K562 (cell line): ENCODE data around the gene ZNF586. TPM values are rescaled to one million over a fixed set of nuclear protein-coding genes. Genes with fewer than 3 reads are reported as not detected.
A peak's percentile ranks its signal among the peaks of the same experiment; 100 is the strongest.

Experiments used
- ATAC-seq: fragments of 200-7000 bp; cut with Tn5 transposase; 3 replicates; pipeline ENCODE4 v1.9.1; 2020; ENCODE audit warnings: moderate library complexity
- BruUV-seq: library from RNA; stranded (reverse); fragments of 400-500 nt; replicated peaks from 2 replicates; lab custom pipeline; 2021; lab: Mats Ljungman, UMichigan
- CTCF ChIA-PET: fragments of 300-600 bp; formaldehyde crosslinking; extraction: SDS; loops from one replicate; lab custom pipeline; 2021; ENCODE audit warnings: low intra/inter-chr PET ratio; lab: Yijun Ruan, JAX
- POLR2A ChIA-PET: fragments of 300-600, 350-650 bp; sonication (Branson Sonifier 250); formaldehyde crosslinking; extraction: SDS; loops from one replicate; lab custom pipeline; 2021; ENCODE audit warnings: antibody characterized with exemption, inconsistent platforms; lab: Yijun Ruan, JAX
- DNase-seq, 4 experiments: peaks; one replicate each; pipeline versions ENCODE4 v3.0.0 to v3.0.0-alpha.2; 2011 to 2018; ENCODE audit warnings: low spot score in 3 of 4, mixed read lengths in 3 of 4; ENCODE audit errors: extremely low read depth in 1 of 4
- FAIRE-seq: peaks from 2 replicates; lab custom pipeline; 2011; peaks lifted over from hg19 to GRCh38; lab: Jason Lieb, UNC
- H2AFZ ChIP-seq: 2 replicates; pipeline ENCODE4 v1.6.0; 2011; ENCODE audit warnings: low read depth, low read length, control low read depth, inconsistent platforms
- H3K27ac ChIP-seq: fragments of 200-600 bp; 3 replicates; pipeline ENCODE4 v1.8.0; 2011; ENCODE audit warnings: low read depth, mild to moderate bottlenecking, control low read depth, inconsistent platforms, low read length, moderate library complexity, mixed read lengths; ENCODE audit errors: extremely low read depth
- H3K27me3 ChIP-seq, 2 experiments: fragments of 300-600 bp in 1 of 2; 2 replicates in 1 of 2; 3 replicates in 1 of 2; pipeline versions ENCODE4 v1.6.0 to v1.8.0; 2011; ENCODE audit warnings: inconsistent platforms in 2 of 2, low read length in 2 of 2, mild to moderate bottlenecking in 1 of 2, mixed read lengths in 1 of 2, moderate library complexity in 1 of 2; ENCODE audit not compliant: control insufficient read depth in 2 of 2, insufficient read depth in 2 of 2
- H3K36me3 ChIP-seq: fragments of 300-600 bp; 3 replicates; pipeline ENCODE4 v1.8.0; 2011; ENCODE audit warnings: mild to moderate bottlenecking, low read length, inconsistent platforms; ENCODE audit not compliant: control insufficient read depth, insufficient read depth
- H3K4me1 ChIP-seq, 2 experiments: fragments of 200-600 bp in 1 of 2; replicated peaks in 1 of 2; 2 replicates in 1 of 2; 3 replicates in 1 of 2; pipeline versions ENCODE4 v1.5.1 to v1.8.0; 2011; ENCODE audit warnings: inconsistent platforms in 2 of 2, low read length in 2 of 2, mild to moderate bottlenecking in 1 of 2, mixed read lengths in 1 of 2, moderate library complexity in 1 of 2; ENCODE audit not compliant: control insufficient read depth in 2 of 2, insufficient read depth in 2 of 2
- H3K4me2 ChIP-seq: 2 replicates; pipeline ENCODE4 v1.6.1; 2011; ENCODE audit warnings: low read length, control low read depth, inconsistent platforms, mixed read lengths; ENCODE audit not compliant: insufficient read depth
- H3K4me3 ChIP-seq: fragments of 200-600 bp; sonication (generic), shearing (Covaris generic); 2 replicates; pipeline ENCODE4 v1.5.1; 2016; ENCODE audit warnings: control low read depth, inconsistent platforms
- H3K79me2 ChIP-seq: fragments of 200-600 bp; 3 replicates; pipeline ENCODE4 v1.8.0; 2011; ENCODE audit warnings: low read length, inconsistent platforms; ENCODE audit not compliant: control insufficient read depth, insufficient read depth
- H3K9ac ChIP-seq, 2 experiments: 2 replicates each; pipeline versions ENCODE4 v1.6.0 to v1.6.1; 2011; ENCODE audit warnings: low read depth in 2 of 2, low read length in 2 of 2, control low read depth in 1 of 2, inconsistent platforms in 1 of 2, mild to moderate bottlenecking in 1 of 2, mixed read lengths in 1 of 2; ENCODE audit not compliant: insufficient read depth in 1 of 2
- H3K9me1 ChIP-seq: one replicate; pipeline ENCODE4 v1.6.0; 2011; ENCODE audit warnings: inconsistent platforms, mild to moderate bottlenecking, low read length, moderate library complexity; ENCODE audit not compliant: control insufficient read depth, insufficient read depth
- H3K9me3 ChIP-seq: replicated peaks from 2 replicates; pipeline ENCODE4 v1.5.1; 2011; ENCODE audit warnings: low read depth, low read length, inconsistent platforms; ENCODE audit not compliant: control insufficient read depth, insufficient read depth
- H4K20me1 ChIP-seq: replicated peaks from 2 replicates; pipeline ENCODE4 v1.6.1; 2011; ENCODE audit warnings: low read length, inconsistent platforms, mixed read lengths; ENCODE audit not compliant: control insufficient read depth, insufficient read depth
- ARNT ChIP-seq, 2 experiments: fragments of 450-650 bp; IDR thresholded peaks; 2 replicates each; pipeline ENCODE4 v1.6.1; 2016; ENCODE audit warnings: mild to moderate bottlenecking in 1 of 2
- DIDO1 ChIP-seq: fragments of 450-650 bp; IDR thresholded peaks from 2 replicates; pipeline ENCODE4 v1.6.1; 2016; ENCODE audit warnings: low read depth, missing biosample characterization, missing genetic modification characterization
- HLTF ChIP-seq: fragments of 450-650 bp; IDR thresholded peaks from 2 replicates; pipeline ENCODE4 v1.6.1; 2016
- JUND ChIP-seq, 2 experiments: IDR thresholded peaks; 2 replicates in 1 of 2; 3 replicates in 1 of 2; pipeline ENCODE4 v1.6.1; 2011; ENCODE audit warnings: borderline replicate concordance in 2 of 2, low read depth in 2 of 2, low read length in 2 of 2, improper control_type of control experiment in 1 of 2, missing biosample characterization in 1 of 2, missing genetic modification characterization in 1 of 2, missing genetic modification reagents in 1 of 2
- NFYB ChIP-seq: IDR thresholded peaks from 2 replicates; pipeline ENCODE4 v1.6.1; 2011; ENCODE audit warnings: mild to moderate bottlenecking, moderate library complexity; ENCODE audit not compliant: insufficient read length; ENCODE audit errors: extremely low read depth
- NR2F6 ChIP-seq: fragments of 450-650 bp; formaldehyde crosslinking; IDR thresholded peaks from 2 replicates; pipeline ENCODE4 v1.4.0; 2020; ENCODE audit warnings: mild to moderate bottlenecking
- PTBP1 ChIP-seq: fragments of 200-400 bp; formaldehyde crosslinking; IDR thresholded peaks from 2 replicates; pipeline ENCODE4 v1.6.1; 2017; ENCODE audit warnings: low read depth, low read length
- PURB ChIP-seq: sonication (generic); formaldehyde crosslinking; IDR thresholded peaks from 2 replicates; pipeline ENCODE4 v1.9.0; 2021; ENCODE audit warnings: low read depth, mild to moderate bottlenecking, missing genetic modification reagents
- XRCC4 ChIP-seq: IDR thresholded peaks from one replicate; pipeline ENCODE4 v1.6.1; 2011; ENCODE audit not compliant: insufficient read depth, insufficient read length; ENCODE audit errors: extremely low read depth
- ZFP1 ChIP-seq: fragments of 450-650 bp; formaldehyde crosslinking; IDR thresholded peaks from 2 replicates; pipeline ENCODE4 v1.4.0; 2020; ENCODE audit warnings: mild to moderate bottlenecking, mixed read lengths
- ZNF316 ChIP-seq: fragments of 450-650 bp; IDR thresholded peaks from 2 replicates; pipeline ENCODE4 v1.6.1; 2016
- ZNF384 ChIP-seq: IDR thresholded peaks from 2 replicates; pipeline ENCODE4 v1.6.1; 2012; ENCODE audit warnings: low read depth, low read length, improper control_type of control experiment
- ZNF780A ChIP-seq: fragments of 250-450 bp; sonication (Bioruptor Pico); IDR thresholded peaks from 2 replicates; pipeline ENCODE4 v1.5.0; 2021; ENCODE audit warnings: mild to moderate bottlenecking
- WGBS: fragments of 100-300 bp; shearing (Covaris generic); methylation state at CpG from one replicate; pipeline ENCODE4 v1.1.6; 2016; ENCODE audit warnings: low coverage, mixed read lengths; ENCODE audit not compliant: insufficient coverage; ENCODE audit errors: missing lambda C conversion rate; 5-methylcytosine and 5-hydroxymethylcytosine counted together
- in situ Hi-C: fragments of 300-500 bp; cut with MboI; formaldehyde crosslinking; loops from 4 replicates; pipeline ENCODE4 v1.15.0; 2018; ENCODE audit warnings: inconsistent platforms, mixed read lengths
- intact Hi-C: fragments of 100-400 bp; cut with micrococcal nuclease; formaldehyde crosslinking; loops from 2 replicates; pipeline ENCODE4 v1.14.2; 2022
- polyA plus RNA-seq, 8 experiments: library from polyadenylated mRNA; depleted of rRNA in 4 of 8; stranded (reverse) in 5 of 8; unstranded in 3 of 8; fragments of >200 nt; fragmentation: Nextera tagmentation in 2 of 8; fragmentation: Illumina TruSeq in 1 of 8; extraction: Ambion mirVana in 2 of 8; extraction: Trizol in 1 of 8; gene quantifications; 2 replicates each; pipeline versions ENCODE4 v1.2.1 to v1.2.3, GENCODE V29; 2011 to 2014; ENCODE audit warnings: inconsistent platforms in 1 of 8, missing spikeins in 1 of 8
- total RNA-seq, 7 experiments: library from RNA; depleted of rRNA in 6 of 7; stranded (reverse); fragments of >200 nt in 6 of 7; fragmentation: Illumina TruSeq in 2 of 7; extraction: Trizol in 2 of 7; gene quantifications; 2 replicates each; pipeline versions ENCODE4 v1.2.1 to v1.2.3, GENCODE V29; 2011 to 2021; ENCODE audit warnings: low replicate concordance in 1 of 7
- TF ChIP-seq, protein P1 (sequence below): fragments of 450-650 bp; formaldehyde crosslinking; IDR thresholded peaks from 2 replicates; pipeline ENCODE4 v1.4.0; 2022; ENCODE audit warnings: mild to moderate bottlenecking, moderate library complexity
- TF ChIP-seq, protein P2 (sequence below), 2 experiments: fragments of 450-650 bp; conservative IDR thresholded peaks; 2 replicates each; pipeline ENCODE4 v1.6.1; 2017; ENCODE audit warnings: mild to moderate bottlenecking in 2 of 2, moderate library complexity in 2 of 2

Gene ZNF586
- total and polyA plus RNA-seq, 9 of the 15 experiments (the other 6 are each of a cell fraction or from before 2014, with no cell fraction given), result 2.5 to 12.6 (median 8.4) TPM

DNA sequence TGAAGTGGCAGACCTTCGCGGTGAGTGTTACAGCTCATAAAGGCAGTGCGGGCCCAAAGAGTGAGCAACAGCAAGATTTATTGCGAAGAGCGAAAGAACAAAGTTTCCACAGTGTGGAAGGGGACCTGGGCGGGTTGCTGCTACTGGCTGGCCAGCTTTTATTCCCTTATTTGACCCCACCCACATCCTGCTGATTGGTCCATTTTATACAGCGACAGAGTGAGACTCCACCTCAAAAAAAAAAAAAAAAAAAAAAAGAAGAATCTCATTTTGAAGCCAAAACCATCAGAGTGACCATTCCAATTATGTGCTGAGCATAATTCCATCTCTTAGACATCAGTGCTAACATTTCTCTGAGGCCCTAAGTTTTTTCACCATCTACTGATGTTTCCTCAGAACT is 47.2 kb downstream of the ZNF586 start:
- no TSS peak for BruUV-seq
- Histone ChIP-seq H2AFZ (no peak overlapping the region), H3K36me3 (peaks cover 26% of the 10 kb centered on the region; the same call in 2 of the 3 replicates), H3K4me1 (peaks cover 7 to 22% of the 10 kb centered on the region in 2 experiments; a peak in 4 of 5 replicates), H4K20me1 (no peaks in the 10 kb centered on the region), H3K4me3 (no peak overlapping the region), H3K27ac (no peak overlapping the region), H3K79me2 (peaks cover 49% of the 10 kb centered on the region), H3K9me1 (no peaks in the 10 kb centered on the region), H3K4me2 (no peak overlapping the region), H3K27me3 (no peaks in the 10 kb centered on the region), H3K9ac (no peak overlapping the region), H3K9me3 (no peaks in the 10 kb centered on the region)
- DNase-seq (peak in 1 of 4 experiments; percentile 35), ATAC-seq (no peak)
- in situ Hi-C loops, result no loop called here
- ChIA-PET CTCF (no interaction called here), POLR2A (no interaction called here)
- intact Hi-C loops, result no loop called here
- 88% methylated on average over 7 of the region's 7 CpGs for WGBS
- TF ChIP-seq ARNT (IDR thresholded peaks at IDR 0.05), result no peak
- peak; percentile 33; the same call in 1 of the 2 replicates for TF ChIP-seq ZNF316
- peak; percentile 79 for TF ChIP-seq NFYB
- no peak for TF ChIP-seq PURB
- peak; percentile 76 for TF ChIP-seq ZNF384
- TF ChIP-seq, all 486 proteins: peak for 3
- FAIRE-seq, result no peak

DNA sequence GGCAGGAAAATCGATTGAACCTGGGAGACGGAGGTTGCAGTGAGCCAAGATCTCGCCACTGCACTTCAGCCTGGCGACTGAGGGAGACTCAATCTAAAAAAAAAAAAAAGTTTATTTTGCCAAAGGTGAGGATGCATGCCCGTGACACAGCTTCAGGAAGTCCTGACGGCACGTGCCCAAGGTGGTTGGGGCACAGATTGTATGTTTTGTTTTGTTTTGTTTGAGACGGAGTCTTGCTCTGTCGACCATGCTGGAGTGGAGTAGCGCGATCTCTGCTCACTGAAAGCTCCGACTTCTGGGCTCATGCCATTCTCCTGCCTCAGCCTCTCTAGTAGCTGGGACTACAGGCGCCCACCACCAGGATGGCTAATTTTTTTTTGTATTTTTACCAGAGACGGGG is 48.5 kb downstream of the ZNF586 start:
- H4K20me1 ChIP-seq, result no peaks in the 10 kb centered on the region
- FAIRE-seq, result no peak
- no peak overlapping the region for H2AFZ ChIP-seq
- H3K4me3 ChIP-seq, result no peak overlapping the region
- H3K4me2 ChIP-seq, result no peak overlapping the region
- BruUV-seq, result no TSS peak
- no peaks in the 10 kb centered on the region for H3K9me3 ChIP-seq
- DNase-seq, result no peak
- WGBS, result 98% methylated on average over 14 of the region's 14 CpGs
- H3K79me2 ChIP-seq, result peaks cover 54% of the 10 kb centered on the region
- no peak for ATAC-seq
- H3K27ac ChIP-seq, result no peak overlapping the region
- H3K9me1 ChIP-seq, result no peaks in the 10 kb centered on the region
- H3K36me3 ChIP-seq, result peaks cover 26% of the 10 kb centered on the region
- in situ Hi-C loops, result no loop called here
- ChIA-PET CTCF (no interaction called here), POLR2A (no interaction called here)
- H3K9ac ChIP-seq, result no peak overlapping the region
- intact Hi-C loops, result no loop called here
- peaks cover 6 to 22% of the 10 kb centered on the region in 2 experiments; a peak in 4 of 5 replicates for H3K4me1 ChIP-seq
- no peaks in the 10 kb centered on the region for H3K27me3 ChIP-seq
- TF ChIP-seq DIDO1 (tag) (no peak), ZFP1 (CRISPR knock-in tag) (no peak), NR2F6 (CRISPR knock-in tag) (no peak), ZNF780A (CRISPR knock-in tag) (no peak), JUND (IDR thresholded peaks at IDR 0.05; ENCODE audit: borderline replicate concordance, low read depth, low read length) (no peak), JUND (tag; IDR thresholded peaks at IDR 0.05; ENCODE audit: borderline replicate concordance, low read depth, low read length) (no peak), PTBP1 (no peak), XRCC4 (no peak), HLTF (no peak)
- TF ChIP-seq, protein P1, sequence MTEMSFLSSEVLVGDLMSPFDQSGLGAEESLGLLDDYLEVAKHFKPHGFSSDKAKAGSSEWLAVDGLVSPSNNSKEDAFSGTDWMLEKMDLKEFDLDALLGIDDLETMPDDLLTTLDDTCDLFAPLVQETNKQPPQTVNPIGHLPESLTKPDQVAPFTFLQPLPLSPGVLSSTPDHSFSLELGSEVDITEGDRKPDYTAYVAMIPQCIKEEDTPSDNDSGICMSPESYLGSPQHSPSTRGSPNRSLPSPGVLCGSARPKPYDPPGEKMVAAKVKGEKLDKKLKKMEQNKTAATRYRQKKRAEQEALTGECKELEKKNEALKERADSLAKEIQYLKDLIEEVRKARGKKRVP (CRISPR knock-in tag), result no peak
- TF ChIP-seq, protein P2, sequence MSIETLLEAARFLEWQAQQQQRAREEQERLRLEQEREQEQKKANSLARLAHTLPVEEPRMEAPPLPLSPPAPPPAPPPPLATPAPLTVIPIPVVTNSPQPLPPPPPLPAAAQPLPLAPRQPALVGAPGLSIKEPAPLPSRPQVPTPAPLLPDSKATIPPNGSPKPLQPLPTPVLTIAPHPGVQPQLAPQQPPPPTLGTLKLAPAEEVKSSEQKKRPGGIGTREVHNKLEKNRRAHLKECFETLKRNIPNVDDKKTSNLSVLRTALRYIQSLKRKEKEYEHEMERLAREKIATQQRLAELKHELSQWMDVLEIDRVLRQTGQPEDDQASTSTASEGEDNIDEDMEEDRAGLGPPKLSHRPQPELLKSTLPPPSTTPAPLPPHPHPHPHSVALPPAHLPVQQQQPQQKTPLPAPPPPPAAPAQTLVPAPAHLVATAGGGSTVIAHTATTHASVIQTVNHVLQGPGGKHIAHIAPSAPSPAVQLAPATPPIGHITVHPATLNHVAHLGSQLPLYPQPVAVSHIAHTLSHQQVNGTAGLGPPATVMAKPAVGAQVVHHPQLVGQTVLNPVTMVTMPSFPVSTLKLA (conservative IDR thresholded peaks at IDR 0.05), result no peak
